Activated B cell treated with CpG ODN at 0.5 μM for 24 hours (primary cell): ENCODE results near the gene GPS2. TPM values are rescaled to one million over a fixed set of nuclear protein-coding genes. Genes with fewer than 3 reads are reported as not detected.

Experiments used
- ATAC-seq: fragments of 200-7000 bp; cut with Tn5 transposase; one replicate; pipeline ENCODE4 v1.10.0; 2021; ENCODE audit warnings: low read depth, mild to moderate bottlenecking, moderate library complexity
- CTCF ChIA-PET: fragments of 350-600 bp; sonication (Branson Sonifier 250); formaldehyde crosslinking; loops from one replicate; lab custom pipeline; 2021; ENCODE audit warnings: antibody characterized with exemption; lab: Charles Lee
- POLR2A ChIA-PET: fragments of 350-600 bp; sonication (Branson Sonifier 250); formaldehyde crosslinking; loops from one replicate; lab custom pipeline; 2021; ENCODE audit warnings: antibody characterized with exemption; lab: Charles Lee
- DNase-seq: peaks from one replicate; pipeline ENCODE4 v3.0.0; 2022
- H3K27ac Mint-ChIP-seq: one replicate; pipeline ENCODE4 v1.8.0; 2020; ENCODE audit warnings: mixed read lengths
- H3K27me3 Mint-ChIP-seq: one replicate; pipeline ENCODE4 v1.8.0; 2021; ENCODE audit warnings: mixed read lengths
- H3K36me3 Mint-ChIP-seq: one replicate; pipeline ENCODE4 v1.8.0; 2021; ENCODE audit warnings: low read depth, mixed read lengths
- H3K4me1 Mint-ChIP-seq: one replicate; pipeline ENCODE4 v1.8.0; 2021; ENCODE audit warnings: mixed read lengths
- H3K4me3 Mint-ChIP-seq: one replicate; pipeline ENCODE4 v1.8.0; 2020; ENCODE audit warnings: mild to moderate bottlenecking, mixed read lengths
- H3K9me3 Mint-ChIP-seq: one replicate; pipeline ENCODE4 v1.8.0; 2020; ENCODE audit warnings: mixed read lengths
- CTCF ChIP-seq: fragments of 200-600 bp; IDR thresholded peaks from one replicate; pipeline ENCODE4 v1.8.0; 2022; ENCODE audit warnings: antibody characterized with exemption, mild to moderate bottlenecking
- intact Hi-C: fragments of 100-400 bp; cut with micrococcal nuclease; formaldehyde crosslinking; loops from one replicate; pipeline ENCODE4 v1.15.1; 2024
- total RNA-seq: library from RNA; stranded (reverse); gene quantifications from 2 replicates; pipeline ENCODE4 v1.2.3, GENCODE V29; 2022

The GPS2 gene
- total RNA-seq, 1 donor from 2014 or later, result 105 TPM

GRCh38 chr17:7326186-7326585 is 11.0 kb upstream of the GPS2 start:
- no peak overlapping the region for H3K4me3 Mint-ChIP-seq
- TF ChIP-seq CTCF, result no peak
- H3K4me1 Mint-ChIP-seq, result peaks cover 30% of the 10 kb centered on the region
- no peak for ATAC-seq
- H3K9me3 Mint-ChIP-seq, result no peaks in the 10 kb centered on the region
- peaks cover 66% of the 10 kb centered on the region for H3K36me3 Mint-ChIP-seq
- H3K27me3 Mint-ChIP-seq, result no peaks in the 10 kb centered on the region
- CTCF ChIA-PET, result interaction anchor here (1.0 to 1.2 kb wide), 4 partner anchors 11 to 30 kb away, joined by 3 to 4 read pairs (median 3); no protein-coding TSS in a partner anchor
- no peak overlapping the region for H3K27ac Mint-ChIP-seq
- intact Hi-C loops, result no loop called here
- POLR2A ChIA-PET, result interaction anchor here (0.9 to 3.6 kb wide), 4 partner anchors 10 to 25 kb away, joined by 3 to 20 read pairs (median 8); partner anchors contain the start of genes ACAP1 and GPS2
- DNase-seq, result no peak

- TF ChIP-seq CTCF, result no peak
- no peak overlapping the region for H3K27ac Mint-ChIP-seq
- peaks cover 76% of the 10 kb centered on the region for H3K36me3 Mint-ChIP-seq
- peaks cover 22% of the 10 kb centered on the region for H3K4me1 Mint-ChIP-seq
- intact Hi-C loops, result no loop called here
- ATAC-seq (no peak), DNase-seq (no peak)
- H3K27me3 Mint-ChIP-seq, result no peaks in the 10 kb centered on the region
- no peak overlapping the region for H3K4me3 Mint-ChIP-seq
- CTCF ChIA-PET, result interaction anchor here (0.6 to 2.2 kb wide), 9 partner anchors 9 to 151 kb away, joined by 3 to 18 read pairs (median 3); partner anchors contain the start of genes ACAP1 and GPS2
- no peaks in the 10 kb centered on the region for H3K9me3 Mint-ChIP-seq
- POLR2A ChIA-PET, result interaction anchor here (0.7 to 3.6 kb wide), 5 partner anchors 9 to 26 kb away, joined by 3 to 20 read pairs (median 3); partner anchors contain the start of gene ACAP1
Observed at GRCh38 chr17:7325031-7325528, 9.9 kb upstream of the GPS2 start.

- TF ChIP-seq CTCF, result no peak
- DNase-seq (no peak), ATAC-seq (no peak)
- Mint-ChIP-seq H3K4me3 (no peak overlapping the region), H3K4me1 (peaks cover 16% of the 10 kb centered on the region), H3K9me3 (no peaks in the 10 kb centered on the region), H3K27ac (no peak overlapping the region), H3K36me3 (peaks cover 72% of the 10 kb centered on the region), H3K27me3 (no peaks in the 10 kb centered on the region)
- intact Hi-C loops, result loop anchor here (1.0 kb wide), 3 partner anchors 21 to 43 kb away; partner anchors contain the start of genes KCTD11 and SLC2A4
- ChIA-PET POLR2A (interaction anchor here (0.7 to 3.6 kb wide), 6 partner anchors 8 to 27 kb away, joined by 3 to 20 read pairs (median 4); partner anchors contain the start of gene ACAP1), CTCF (interaction anchor here (0.7 to 2.2 kb wide), 8 partner anchors 9 to 151 kb away, joined by 3 to 18 read pairs (median 3); partner anchors contain the start of genes ACAP1 and GPS2)
Observed at GRCh38 chr17:7324438-7324779, 9.2 kb upstream of the GPS2 start.

- ATAC-seq (peak; percentile 41), DNase-seq (peak; percentile 62)
- Mint-ChIP-seq H3K36me3 (peaks cover 71% of the 10 kb centered on the region), H3K4me3 (no peak overlapping the region), H3K27ac (no peak overlapping the region), H3K4me1 (peaks cover 15% of the 10 kb centered on the region), H3K9me3 (no peaks in the 10 kb centered on the region), H3K27me3 (no peaks in the 10 kb centered on the region)
- TF ChIP-seq CTCF, result peak; percentile 64
- intact Hi-C loops, result loop anchor here (1.0 kb wide), 3 partner anchors 21 to 43 kb away; partner anchors contain the start of genes KCTD11 and SLC2A4
- POLR2A ChIA-PET, result interaction anchor here (0.9 to 1.3 kb wide), 3 partner anchors 8 to 27 kb away, joined by 3 to 7 read pairs (median 4); partner anchors contain the start of gene ACAP1
- CTCF ChIA-PET, result interaction anchor here (0.7 to 2.2 kb wide), 6 partner anchors 10 to 26 kb away, joined by 3 to 18 read pairs (median 5); partner anchors contain the start of gene ACAP1
Observed at GRCh38 chr17:7323731-7324437, 8.7 kb upstream of the GPS2 start.
